ENCODE data around the gene G6PC2. TPM values are rescaled to one million over a fixed set of nuclear protein-coding genes. Genes with fewer than 3 reads are reported as not detected.
A peak's percentile ranks its signal among the peaks of the same experiment; 100 is the strongest.

G6PC2 gene
- total RNA-seq, 1 experiment from 2014 or later, result not detected

DNA sequence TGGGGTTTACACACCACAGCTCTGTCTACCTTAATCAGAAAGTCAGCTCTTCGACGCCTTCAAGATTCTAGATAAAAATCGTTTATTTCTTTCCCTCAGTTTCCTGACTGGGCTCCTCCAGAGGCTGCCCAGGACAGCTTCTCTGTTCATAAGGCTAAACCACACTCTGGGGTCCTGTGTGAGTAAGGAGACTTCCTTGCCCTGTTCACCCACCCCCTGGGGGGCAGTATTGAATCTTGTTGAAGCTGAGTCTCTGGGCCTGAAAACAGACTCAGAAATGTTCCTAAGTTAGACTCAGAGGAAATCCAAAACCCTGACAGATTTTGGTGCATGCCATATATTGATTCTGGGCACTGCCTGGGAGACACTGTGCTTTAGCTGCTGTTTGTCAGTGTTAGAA is 43.0 kb downstream of the G6PC2 start:
- H3K27ac ChIP-seq, result no peak overlapping the region
- no peaks in the 10 kb centered on the region for H3K4me1 ChIP-seq (replicated peaks)
- DNase-seq (ENCODE audit: low read depth in 1 of 2, low spot score in 2 of 2), result no peak
- H3K36me3 ChIP-seq, result no peaks in the 10 kb centered on the region
- H3K9me3 ChIP-seq (replicated peaks), result no peaks in the 10 kb centered on the region
- no peak overlapping the region for H3K4me3 ChIP-seq
- H3K27me3 ChIP-seq (replicated peaks), result peaks cover 15% of the 10 kb centered on the region

DNA sequence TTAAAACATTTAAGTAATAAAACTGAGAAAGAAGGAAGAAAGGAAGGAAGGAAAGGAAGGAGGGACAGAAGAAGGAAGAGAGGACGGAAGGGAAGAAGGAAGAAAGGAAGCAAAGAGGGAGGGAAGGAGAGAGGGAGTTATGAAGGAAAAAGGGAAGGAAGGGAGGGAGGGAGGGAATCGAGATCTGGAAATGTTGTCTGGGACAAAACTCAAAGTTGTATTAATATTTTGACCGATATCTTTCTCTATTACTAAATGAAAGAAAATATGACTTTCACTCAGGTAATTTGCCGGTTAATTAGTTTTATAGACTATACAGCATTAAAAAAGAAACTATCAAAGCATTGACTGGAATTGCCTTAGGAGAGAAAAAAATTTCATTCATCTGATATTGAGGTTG is 44.4 kb downstream of the G6PC2 start:
- H3K27me3 ChIP-seq (replicated peaks), result peaks cover 15% of the 10 kb centered on the region
- H3K4me3 ChIP-seq, result no peak overlapping the region
- H3K4me1 ChIP-seq (replicated peaks), result no peaks in the 10 kb centered on the region
- H3K27ac ChIP-seq, result no peak overlapping the region
- H3K9me3 ChIP-seq (replicated peaks), result no peaks in the 10 kb centered on the region
- DNase-seq (ENCODE audit: low read depth in 1 of 2, low spot score in 2 of 2), result no peak
- no peaks in the 10 kb centered on the region for H3K36me3 ChIP-seq

DNA sequence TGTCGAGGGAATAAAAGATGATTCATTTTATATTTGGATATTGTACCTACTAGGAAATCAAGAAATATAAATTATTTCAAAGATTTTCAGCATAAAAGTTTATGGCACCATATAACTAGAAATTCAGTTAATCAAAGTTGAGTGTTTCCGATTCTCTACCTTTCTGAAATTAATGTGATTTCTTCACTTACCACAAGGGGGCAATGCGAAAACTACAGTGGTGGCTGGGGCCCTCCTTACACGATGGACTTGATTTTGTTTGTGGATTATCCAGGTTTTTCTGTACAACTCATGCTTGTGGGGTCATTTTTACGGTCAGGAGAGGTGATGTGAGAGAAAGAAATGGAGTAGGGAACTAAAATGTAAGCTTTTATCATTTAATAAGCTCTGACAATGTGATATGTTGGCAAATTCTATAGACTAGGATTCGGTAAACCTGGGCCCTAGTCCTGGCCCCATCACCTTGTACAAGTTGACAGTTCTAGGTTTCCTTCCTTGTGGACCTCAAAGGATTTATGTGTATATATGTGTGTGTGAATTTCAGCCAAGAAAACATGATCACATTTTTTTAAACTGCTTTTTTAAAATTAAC is 47.6 kb downstream of the G6PC2 start:
- no peak overlapping the region for H3K4me3 ChIP-seq
- no peak overlapping the region for H3K27ac ChIP-seq
- no peaks in the 10 kb centered on the region for H3K4me1 ChIP-seq (replicated peaks)
- DNase-seq (ENCODE audit: low read depth in 1 of 2, low spot score in 2 of 2), result peak in 1 of 2 experiments; percentile 19
- H3K9me3 ChIP-seq (replicated peaks), result peaks cover 3% of the 10 kb centered on the region; the same call in 1 of the 2 replicates
- H3K27me3 ChIP-seq (replicated peaks), result peaks cover 15% of the 10 kb centered on the region
- no peaks in the 10 kb centered on the region for H3K36me3 ChIP-seq

DNA sequence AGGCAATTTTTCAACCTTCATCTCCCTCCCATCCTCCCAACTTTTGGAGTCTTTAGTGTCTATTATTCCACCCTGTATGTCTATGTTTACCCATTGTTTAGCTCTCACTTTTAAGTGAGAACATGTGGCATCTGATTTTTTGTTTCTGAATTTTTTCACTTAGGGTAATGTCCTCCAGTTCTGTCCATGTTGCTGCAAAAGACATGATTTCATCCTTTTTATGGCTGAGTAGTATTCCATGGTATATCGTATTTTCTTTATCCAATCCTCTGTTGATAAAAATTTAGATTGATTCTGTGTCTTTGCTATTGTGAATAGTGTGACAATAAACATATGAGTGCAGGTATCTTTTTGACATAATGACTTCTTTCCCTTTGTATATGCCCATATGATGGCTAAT is 48.2 kb downstream of the G6PC2 start:
- no peak for DNase-seq (ENCODE audit: low read depth in 1 of 2, low spot score in 2 of 2)
- Histone ChIP-seq H3K27ac (no peak overlapping the region), H3K4me3 (no peak overlapping the region), H3K27me3 (replicated peaks) (peaks cover 12% of the 10 kb centered on the region), H3K9me3 (replicated peaks) (peaks cover 3% of the 10 kb centered on the region; the same call in 1 of the 2 replicates), H3K4me1 (replicated peaks) (no peaks in the 10 kb centered on the region), H3K36me3 (no peaks in the 10 kb centered on the region)

DNA sequence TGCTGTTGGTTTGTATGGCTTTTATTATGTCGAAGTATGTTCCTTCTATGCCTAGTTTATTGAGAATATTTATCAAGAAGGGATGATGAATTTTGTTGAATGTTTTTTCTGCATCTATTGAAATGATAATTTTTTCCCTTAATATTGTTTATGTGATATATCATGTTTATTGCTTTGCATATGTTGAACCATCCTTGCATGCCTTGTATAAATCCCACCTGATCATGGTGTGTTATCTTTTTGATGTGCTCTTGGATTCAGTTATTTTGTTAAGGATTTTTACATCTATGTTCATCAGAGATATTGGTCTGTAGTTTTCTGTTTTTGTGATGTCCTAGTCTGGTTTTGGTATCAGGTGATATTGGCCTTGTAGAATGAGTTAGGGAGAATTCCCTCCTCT is 50.8 kb downstream of the G6PC2 start:
- Histone ChIP-seq H3K9me3 (replicated peaks) (peaks cover 3% of the 10 kb centered on the region; the same call in 1 of the 2 replicates), H3K27ac (no peak overlapping the region), H3K36me3 (no peaks in the 10 kb centered on the region), H3K4me1 (replicated peaks) (no peaks in the 10 kb centered on the region), H3K27me3 (replicated peaks) (0 out of 2 replicates have a peak, but pooled peaks cover 3% of the 10 kb centered on the region), H3K4me3 (no peak overlapping the region)
- no peak for DNase-seq (ENCODE audit: low read depth in 1 of 2, low spot score in 2 of 2)

DNA sequence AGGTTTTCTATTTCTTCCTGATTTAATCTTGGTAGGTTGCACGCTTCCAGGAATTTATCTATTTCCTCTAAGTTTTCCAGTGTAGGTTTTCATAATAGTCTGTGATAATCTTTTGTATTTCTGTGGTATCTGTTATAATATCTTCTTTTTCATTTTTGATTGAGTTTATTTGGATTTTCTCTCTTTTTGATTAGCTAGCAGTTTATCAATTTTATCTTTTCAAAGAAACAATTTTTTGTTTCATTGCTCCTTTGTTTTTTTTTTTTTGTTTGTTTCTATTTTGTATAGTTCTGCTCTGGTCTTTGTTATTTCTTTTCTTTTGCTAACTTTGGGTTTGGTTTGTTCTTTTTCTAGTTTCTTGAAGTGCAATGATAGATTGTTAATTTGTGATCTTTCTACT is 51.3 kb downstream of the G6PC2 start:
- 0 out of 2 replicates have a peak, but pooled peaks cover 3% of the 10 kb centered on the region for H3K27me3 ChIP-seq (replicated peaks)
- no peak for DNase-seq (ENCODE audit: low read depth in 1 of 2, low spot score in 2 of 2)
- H3K4me1 ChIP-seq (replicated peaks), result no peaks in the 10 kb centered on the region
- H3K27ac ChIP-seq, result no peak overlapping the region
- H3K36me3 ChIP-seq, result no peaks in the 10 kb centered on the region
- H3K4me3 ChIP-seq, result no peak overlapping the region
- peaks cover 3% of the 10 kb centered on the region; the same call in 1 of the 2 replicates for H3K9me3 ChIP-seq (replicated peaks)

DNA sequence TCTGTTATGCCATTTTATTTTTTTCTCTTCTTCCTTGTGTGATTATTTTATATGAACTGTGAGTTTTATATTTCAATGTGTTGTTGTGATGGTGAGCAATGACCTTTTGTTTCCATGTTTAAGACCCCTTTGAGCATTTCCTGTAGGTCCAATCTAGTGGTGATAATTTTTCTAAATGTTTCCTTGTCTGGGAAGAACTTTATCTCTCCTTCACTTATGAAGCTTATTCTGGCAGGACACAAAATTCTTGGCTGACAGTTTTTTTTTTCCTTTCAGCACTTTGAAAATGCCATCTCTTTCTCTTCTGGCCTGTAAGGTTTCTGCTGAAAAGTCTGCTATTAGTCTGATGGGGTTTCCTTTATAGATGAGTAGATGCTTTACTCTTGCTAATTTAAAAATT is 53.2 kb downstream of the G6PC2 start:
- Histone ChIP-seq H3K36me3 (no peaks in the 10 kb centered on the region), H3K4me1 (replicated peaks) (no peaks in the 10 kb centered on the region), H3K27me3 (replicated peaks) (0 out of 2 replicates have a peak, but pooled peaks cover 3% of the 10 kb centered on the region), H3K27ac (no peak overlapping the region), H3K4me3 (no peak overlapping the region), H3K9me3 (replicated peaks) (peaks cover 3% of the 10 kb centered on the region; the same call in 1 of the 2 replicates)
- DNase-seq (ENCODE audit: low read depth in 1 of 2, low spot score in 2 of 2), result no peak

DNA sequence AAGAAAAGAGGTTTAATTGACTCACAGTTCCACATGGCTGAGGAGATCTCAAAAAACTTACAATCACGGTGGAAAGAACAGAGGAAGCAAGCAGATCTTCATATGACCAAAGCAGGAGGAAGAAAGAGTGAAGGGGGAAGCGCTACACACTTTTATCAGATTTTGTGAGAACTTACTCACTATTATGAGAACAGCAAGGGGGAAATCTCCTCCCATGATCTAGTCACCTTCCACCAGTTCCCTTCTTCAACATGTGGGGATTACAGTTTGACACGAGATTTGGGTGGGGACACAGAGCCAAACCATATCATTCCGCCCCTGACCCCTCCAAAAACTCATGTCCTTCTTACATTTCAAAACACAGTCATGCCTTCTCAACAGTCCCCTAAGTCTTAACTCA is 54.2 kb downstream of the G6PC2 start:
- H3K27me3 ChIP-seq (replicated peaks), result 0 out of 2 replicates have a peak, but pooled peaks cover 3% of the 10 kb centered on the region
- H3K27ac ChIP-seq, result no peak overlapping the region
- DNase-seq (ENCODE audit: low read depth in 1 of 2, low spot score in 2 of 2), result no peak
- no peak overlapping the region for H3K4me3 ChIP-seq
- peaks cover 3% of the 10 kb centered on the region; the same call in 1 of the 2 replicates for H3K9me3 ChIP-seq (replicated peaks)
- H3K4me1 ChIP-seq (replicated peaks), result no peaks in the 10 kb centered on the region
- H3K36me3 ChIP-seq, result no peaks in the 10 kb centered on the region

DNA sequence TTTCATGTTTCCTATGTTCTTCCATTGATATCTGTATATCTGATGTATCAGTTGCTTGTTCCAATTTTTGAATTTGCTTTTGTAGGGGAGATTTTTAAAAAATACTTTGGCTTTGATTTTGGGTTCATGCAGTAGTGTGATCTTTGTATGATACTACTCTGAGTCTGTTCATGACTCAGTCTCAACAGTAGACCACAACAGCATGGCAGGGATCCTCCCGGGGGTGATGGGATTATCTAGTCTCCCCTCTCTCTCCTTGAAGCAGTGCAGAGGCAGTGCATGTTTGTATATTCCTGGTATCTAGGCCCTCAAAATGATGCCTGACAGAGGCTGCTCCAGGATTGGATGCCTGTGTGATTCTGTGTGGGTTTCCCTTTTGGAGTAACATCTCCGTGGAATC is 55.3 kb downstream of the G6PC2 start:
- DNase-seq (ENCODE audit: low read depth in 1 of 2, low spot score in 2 of 2), result no peak
- Histone ChIP-seq H3K9me3 (replicated peaks) (peaks cover 3% of the 10 kb centered on the region; the same call in 1 of the 2 replicates), H3K27ac (no peak overlapping the region)

More for the DNA sequence above, 55.3 kb downstream of the G6PC2 start:
- Histone ChIP-seq H3K27me3 (replicated peaks) (0 out of 2 replicates have a peak, but pooled peaks cover 3% of the 10 kb centered on the region), H3K4me1 (replicated peaks) (no peaks in the 10 kb centered on the region), H3K4me3 (no peak overlapping the region), H3K36me3 (no peaks in the 10 kb centered on the region)

Other genes starting within 250 kb of the G6PC2 start
- not detected in 2 replicates for gene NOSTRIN, start 98.7 kb upstream of the G6PC2 start, total RNA-seq (2014; rRNA removed; shearing (Covaris generic))
- 53.0 and 64.8 TPM in 2 replicates for gene SPC25, start 10.9 kb upstream of the G6PC2 start, total RNA-seq (2014; rRNA removed; shearing (Covaris generic))
- gene ABCB11, start 130.0 kb downstream of the G6PC2 start, total RNA-seq (2014; rRNA removed; shearing (Covaris generic)), result not detected in 2 replicates
- 0.11 and 0.19 TPM in 2 replicates for gene DHRS9, start 168.3 kb downstream of the G6PC2 start, total RNA-seq (2014; rRNA removed; shearing (Covaris generic))

Data from SJSA1 (cell line).